Activated naive CD8-positive, alpha-beta T cell treated with anti-CD3 and anti-CD28 coated beads, Interleukin-2, amount 50 U/mL, for 16 hours (primary cell): ENCODE data around the gene FOXA1.
"Not testable (repeated sequence)": the region's sequence is repeated elsewhere in the genome, so short reads cannot be mapped to it uniquely, and the experiment has no call there.

Experiments used
- DNase-seq: peaks from one replicate; pipeline ENCODE4 v3.0.0-alpha.2; 2020; ENCODE audit warnings: low read depth, low spot score

FOXA1 gene

DNA sequence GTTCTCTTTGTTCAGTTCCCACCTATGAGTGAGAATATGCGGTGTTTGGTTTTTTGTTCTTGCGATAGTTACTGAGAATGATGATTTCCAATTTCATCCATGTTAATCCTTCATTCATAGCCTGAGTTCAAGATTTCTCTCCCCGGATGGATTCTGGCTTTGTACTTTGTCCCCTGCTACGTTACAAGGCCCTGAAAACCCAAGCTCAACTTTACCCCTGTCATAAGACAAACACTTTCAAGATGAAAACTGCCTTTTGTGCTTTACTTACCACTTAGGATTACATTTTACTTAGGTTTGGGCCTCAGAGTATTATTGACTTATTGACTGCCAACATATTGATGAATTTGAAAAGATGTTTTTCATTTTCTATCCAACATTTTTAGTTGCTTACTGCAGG lies 36.3 kb downstream of the FOXA1 start:
- no peak for DNase-seq

DNA sequence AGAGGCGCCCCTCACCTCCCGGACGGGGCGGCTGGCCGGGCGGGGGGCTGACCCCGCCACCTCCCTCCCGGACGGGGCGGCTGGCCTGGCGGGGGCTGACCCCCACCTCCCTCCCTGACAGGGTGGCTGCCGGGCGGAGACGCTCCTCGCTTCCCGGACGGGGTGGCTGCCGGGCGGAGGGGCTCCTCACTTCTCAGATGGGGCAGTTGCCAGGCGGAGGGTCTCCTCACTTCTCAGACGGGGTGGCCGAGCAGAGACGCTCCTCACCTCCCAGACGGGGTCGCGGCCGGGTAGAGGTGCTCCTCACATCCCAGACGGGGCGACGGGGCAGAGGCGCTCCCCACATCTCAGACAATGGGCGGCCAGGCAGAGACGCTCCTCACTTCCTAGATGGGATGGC lies 39.5 kb downstream of the FOXA1 start:
- DNase-seq: not testable (repeated sequence)

DNA sequence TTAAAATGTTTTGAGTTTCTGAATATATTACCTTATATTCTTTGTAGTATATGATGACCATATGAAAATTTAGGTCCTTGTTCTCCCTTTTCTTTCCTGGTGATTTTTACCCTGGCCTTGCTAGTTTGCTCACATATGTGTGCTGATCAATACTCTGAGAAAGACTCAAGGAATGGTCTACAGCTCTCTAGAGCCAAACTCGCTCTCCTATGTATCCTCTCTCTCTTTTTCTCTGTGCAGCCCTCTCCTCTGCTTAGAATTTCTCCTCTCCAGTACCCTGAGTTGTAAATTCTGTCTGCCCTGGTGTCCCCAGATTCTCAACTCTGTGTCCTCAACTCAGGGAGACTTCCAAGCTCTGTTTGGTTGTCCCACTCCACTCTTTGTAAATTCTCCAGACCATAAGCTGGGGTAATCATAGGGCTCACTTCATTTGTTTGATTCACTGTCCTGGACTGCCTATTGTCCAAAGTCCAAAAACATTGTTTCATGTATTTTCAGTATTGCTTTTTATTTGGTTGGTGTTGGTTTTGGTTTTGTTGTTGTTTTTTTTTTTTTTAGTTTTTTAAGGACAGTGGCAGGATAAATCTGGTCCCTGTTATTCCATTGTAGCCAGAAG lies 41.0 kb downstream of the FOXA1 start:
- DNase-seq: no peak

DNA sequence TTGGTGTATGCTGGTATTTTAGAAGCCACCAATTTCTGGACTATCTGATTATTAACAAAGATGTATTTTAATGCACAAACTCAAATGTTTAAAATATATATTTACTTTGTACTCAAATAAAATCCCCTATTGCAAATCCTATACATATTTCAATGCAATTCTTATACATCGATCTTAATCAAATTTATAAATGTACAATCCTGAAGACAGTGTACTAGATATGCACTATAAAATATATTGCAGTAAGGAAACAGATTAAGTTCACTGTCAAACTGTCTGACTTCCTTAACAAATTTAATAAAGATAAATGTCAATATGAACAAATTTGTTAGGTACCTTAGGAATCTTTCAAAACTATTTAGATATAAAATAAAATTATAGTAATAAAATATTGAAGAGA lies 43.9 kb downstream of the FOXA1 start:
- DNase-seq: no peak

DNA sequence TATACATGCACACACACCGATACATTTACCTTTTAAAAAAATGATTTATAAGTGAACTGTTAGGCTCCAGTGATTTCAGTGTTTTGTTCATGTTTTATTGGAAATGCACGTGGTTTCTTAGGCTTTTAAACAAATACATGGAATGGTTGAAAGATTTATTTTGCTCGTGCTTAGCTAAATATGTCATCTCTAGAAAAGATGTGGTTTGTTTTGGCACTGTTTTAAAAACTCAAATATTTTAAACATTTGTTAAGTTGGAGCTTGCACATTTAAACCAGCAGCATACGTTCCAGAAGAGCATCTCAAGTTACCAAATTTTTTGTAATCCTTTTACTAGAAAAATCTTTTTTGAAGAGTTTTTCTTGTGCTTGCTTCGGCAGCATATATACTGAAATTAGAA lies 44.5 kb downstream of the FOXA1 start:
- no peak for DNase-seq

DNA sequence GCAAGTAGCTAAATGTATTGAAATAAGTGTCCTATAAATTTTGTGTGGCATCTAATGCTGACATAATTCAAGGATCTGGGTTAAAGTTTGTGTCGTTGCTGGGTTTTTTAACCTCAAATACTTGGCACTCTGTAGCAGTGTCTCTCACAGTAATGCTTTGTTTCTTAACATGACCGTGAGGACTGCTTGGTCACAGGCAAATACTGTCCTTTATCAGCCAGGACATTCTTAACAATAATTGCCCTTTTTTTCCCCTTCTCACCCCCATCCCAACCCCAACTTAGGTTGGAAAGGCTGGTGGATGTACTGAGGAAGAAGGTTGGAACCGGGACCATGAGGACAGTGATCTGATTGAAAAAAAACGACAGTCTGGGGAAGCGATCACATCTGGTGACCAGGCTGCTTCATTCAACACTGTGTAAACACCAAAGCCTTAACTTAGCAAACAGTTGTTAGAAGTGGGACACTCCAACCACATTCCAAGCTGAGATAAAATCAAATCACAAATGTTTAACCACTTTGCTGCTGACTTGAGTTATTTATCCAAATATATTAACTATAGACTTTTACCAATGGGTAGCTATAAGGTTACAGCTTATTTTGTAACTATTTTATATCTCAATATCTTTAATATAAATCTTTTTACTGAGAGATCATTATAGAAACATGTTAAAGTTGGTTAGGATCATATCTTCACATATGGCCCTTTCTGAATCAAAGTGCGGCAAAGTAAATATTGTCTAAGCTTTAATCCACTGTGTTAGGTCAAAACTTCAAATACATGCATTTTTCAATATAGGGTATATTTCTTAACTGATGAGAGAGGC lies 48.2 kb downstream of the FOXA1 start:
- DNase-seq: no peak

DNA sequence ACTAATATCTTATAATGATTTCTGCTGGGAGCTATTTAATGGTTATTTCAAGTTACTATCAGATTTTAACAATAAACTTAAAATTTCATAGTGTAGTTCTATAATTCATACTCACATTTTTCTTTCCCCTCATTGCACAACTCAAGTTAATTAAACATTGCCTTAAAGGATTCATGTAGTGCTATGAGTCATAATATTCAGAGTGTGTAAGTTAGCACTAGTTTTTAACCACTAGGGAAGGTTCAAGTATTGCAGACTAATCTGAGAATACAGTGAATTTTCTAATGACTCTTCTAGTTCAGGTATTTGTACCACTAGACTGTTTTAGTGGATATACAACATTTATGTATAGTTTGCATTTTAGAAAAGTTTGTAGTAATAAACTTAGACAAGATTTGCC lies 49.9 kb downstream of the FOXA1 start:
- no peak for DNase-seq

DNA sequence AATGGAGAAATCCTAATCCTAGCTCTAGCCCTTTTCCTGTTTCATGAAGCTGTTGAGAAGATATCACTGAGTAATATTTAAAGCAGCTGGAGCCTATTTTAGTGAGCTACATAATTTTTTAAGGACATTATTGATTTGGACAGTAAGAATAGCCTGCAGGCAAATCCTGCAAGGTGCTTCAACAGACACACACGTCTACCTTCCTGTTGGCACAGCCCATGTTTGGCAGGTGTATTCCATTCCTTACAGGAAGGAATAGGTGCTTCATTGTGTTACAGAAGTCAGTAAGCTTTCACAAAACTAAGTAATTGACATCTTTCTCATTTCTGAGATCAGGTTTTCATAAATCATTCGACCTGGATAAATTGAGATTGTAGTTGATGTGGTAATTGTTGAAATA lies 50.6 kb downstream of the FOXA1 start:
- DNase-seq: no peak

DNA sequence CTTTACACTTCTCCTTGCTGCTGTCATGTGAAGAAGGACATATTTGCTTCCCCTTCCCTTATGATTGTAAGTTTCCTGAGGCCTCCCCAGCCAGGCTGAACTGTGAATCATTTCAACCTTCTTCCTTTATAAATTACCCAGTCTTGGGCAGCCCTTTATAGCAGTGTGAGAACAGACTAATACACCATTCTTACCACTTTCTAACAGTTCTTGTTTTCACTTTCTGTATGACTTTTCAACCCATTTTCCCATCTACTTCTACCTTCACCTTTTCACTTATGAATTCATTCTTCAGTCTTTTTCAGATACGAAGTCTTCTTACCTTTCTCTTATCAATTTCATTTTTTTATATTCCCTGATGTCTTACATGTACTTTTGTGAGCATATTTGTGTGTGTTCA lies 55.1 kb downstream of the FOXA1 start:
- no peak for DNase-seq
